HL-60 (cell line): Measurements from ENCODE around the gene DOK5.

Experiments
- DNase-seq, 2 experiments: peaks; one replicate each; pipeline ENCODE4 v3.0.0-alpha.2; 2010 to 2020; ENCODE audit warnings: low read depth in 1 of 2, low spot score in 1 of 2
- H3K27ac ChIP-seq: fragments of 250-450 bp; sonication (Bioruptor Pico); replicated peaks from 2 replicates; pipeline ENCODE4 v1.5.1; 2020; ENCODE audit warnings: mild to moderate bottlenecking, moderate library complexity
- H3K27me3 ChIP-seq: fragments of 250-450 bp; sonication (Bioruptor Pico); 2 replicates; pipeline ENCODE4 v1.5.1; 2021; ENCODE audit warnings: mild to moderate bottlenecking, moderate library complexity; ENCODE audit not compliant: insufficient read depth, poor library complexity, severe bottlenecking
- H3K4me3 ChIP-seq: replicated peaks from 2 replicates; pipeline ENCODE4 v1.5.1; 2011; ENCODE audit warnings: mild to moderate bottlenecking, control low read depth, low read length; ENCODE audit not compliant: insufficient read depth
- GABPA ChIP-seq: IDR thresholded peaks from 2 replicates; pipeline ENCODE4 v1.6.1; 2012; ENCODE audit warnings: low read depth
- POLR2AphosphoS5 ChIP-seq: IDR thresholded peaks from 2 replicates; pipeline ENCODE4 v1.6.1; 2012; ENCODE audit warnings: low read depth
- REST ChIP-seq: IDR thresholded peaks from 2 replicates; pipeline ENCODE4 v1.6.1; 2012; ENCODE audit warnings: low read depth; ENCODE audit not compliant: insufficient replicate concordance
- SPI1 ChIP-seq: IDR thresholded peaks from 2 replicates; pipeline ENCODE4 v1.6.1; 2012; ENCODE audit warnings: low read depth, mild to moderate bottlenecking, borderline replicate concordance
- TF ChIP-seq, protein P1 (sequence below): IDR thresholded peaks from one replicate; pipeline ENCODE4 v1.5.1; 2011; ENCODE audit warnings: low read length, control low read depth, inconsistent platforms; ENCODE audit not compliant: insufficient read depth

The DOK5 gene

DNA sequence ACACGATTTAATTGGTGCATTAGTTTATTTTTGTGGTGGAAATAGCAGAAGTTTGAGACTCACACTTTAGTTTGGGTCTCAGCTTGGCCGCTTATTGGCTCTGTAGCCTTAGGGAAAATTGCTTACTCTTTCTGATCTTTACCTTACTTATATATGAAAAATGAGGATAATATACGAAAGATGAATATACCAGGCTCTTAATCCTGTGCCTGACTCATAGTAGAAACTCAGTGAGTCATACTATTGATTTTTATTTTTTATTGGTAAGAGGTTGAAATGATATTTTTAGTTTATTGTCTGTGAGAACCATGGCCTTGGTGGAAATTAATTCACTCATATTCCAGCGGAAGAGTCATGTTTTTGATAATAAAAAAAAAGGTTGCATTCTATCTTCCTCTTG is 11.2 kb downstream of the DOK5 start:
- no peak overlapping the region for H3K4me3 ChIP-seq
- H3K27ac ChIP-seq, result no peak overlapping the region
- H3K27me3 ChIP-seq, result no peaks in the 10 kb centered on the region
- DNase-seq, result no peak
- TF ChIP-seq REST, result no peak
- no peak for TF ChIP-seq POLR2AphosphoS5
- no peak for TF ChIP-seq GABPA
- TF ChIP-seq, protein P1, sequence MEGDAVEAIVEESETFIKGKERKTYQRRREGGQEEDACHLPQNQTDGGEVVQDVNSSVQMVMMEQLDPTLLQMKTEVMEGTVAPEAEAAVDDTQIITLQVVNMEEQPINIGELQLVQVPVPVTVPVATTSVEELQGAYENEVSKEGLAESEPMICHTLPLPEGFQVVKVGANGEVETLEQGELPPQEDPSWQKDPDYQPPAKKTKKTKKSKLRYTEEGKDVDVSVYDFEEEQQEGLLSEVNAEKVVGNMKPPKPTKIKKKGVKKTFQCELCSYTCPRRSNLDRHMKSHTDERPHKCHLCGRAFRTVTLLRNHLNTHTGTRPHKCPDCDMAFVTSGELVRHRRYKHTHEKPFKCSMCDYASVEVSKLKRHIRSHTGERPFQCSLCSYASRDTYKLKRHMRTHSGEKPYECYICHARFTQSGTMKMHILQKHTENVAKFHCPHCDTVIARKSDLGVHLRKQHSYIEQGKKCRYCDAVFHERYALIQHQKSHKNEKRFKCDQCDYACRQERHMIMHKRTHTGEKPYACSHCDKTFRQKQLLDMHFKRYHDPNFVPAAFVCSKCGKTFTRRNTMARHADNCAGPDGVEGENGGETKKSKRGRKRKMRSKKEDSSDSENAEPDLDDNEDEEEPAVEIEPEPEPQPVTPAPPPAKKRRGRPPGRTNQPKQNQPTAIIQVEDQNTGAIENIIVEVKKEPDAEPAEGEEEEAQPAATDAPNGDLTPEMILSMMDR, result no peak
- TF ChIP-seq SPI1, result no peak

- no peak for DNase-seq
Observed at GRCh38 chr20:54488442-54488841, 13.0 kb downstream of the DOK5 start.

GRCh38 chr20:54491506-54491905 is 16.1 kb downstream of the DOK5 start:
- Histone ChIP-seq H3K27me3 (no peaks in the 10 kb centered on the region), H3K4me3 (no peak overlapping the region), H3K27ac (no peak overlapping the region)
- DNase-seq, result no peak
- TF ChIP-seq REST (no peak), POLR2AphosphoS5 (no peak), SPI1 (no peak), GABPA (no peak)
- TF ChIP-seq, protein P1, result no peak

More at GRCh38 chr20:54488442-54488841, 13.0 kb downstream of the DOK5 start:
- no peak overlapping the region for H3K27ac ChIP-seq
- no peaks in the 10 kb centered on the region for H3K27me3 ChIP-seq
- H3K4me3 ChIP-seq, result no peak overlapping the region
- no peak for TF ChIP-seq GABPA
- TF ChIP-seq REST, result no peak
- no peak for TF ChIP-seq SPI1
- TF ChIP-seq, protein P1, result no peak
- TF ChIP-seq POLR2AphosphoS5, result no peak
